ENCODE results near the gene CSPG5.

DNA sequence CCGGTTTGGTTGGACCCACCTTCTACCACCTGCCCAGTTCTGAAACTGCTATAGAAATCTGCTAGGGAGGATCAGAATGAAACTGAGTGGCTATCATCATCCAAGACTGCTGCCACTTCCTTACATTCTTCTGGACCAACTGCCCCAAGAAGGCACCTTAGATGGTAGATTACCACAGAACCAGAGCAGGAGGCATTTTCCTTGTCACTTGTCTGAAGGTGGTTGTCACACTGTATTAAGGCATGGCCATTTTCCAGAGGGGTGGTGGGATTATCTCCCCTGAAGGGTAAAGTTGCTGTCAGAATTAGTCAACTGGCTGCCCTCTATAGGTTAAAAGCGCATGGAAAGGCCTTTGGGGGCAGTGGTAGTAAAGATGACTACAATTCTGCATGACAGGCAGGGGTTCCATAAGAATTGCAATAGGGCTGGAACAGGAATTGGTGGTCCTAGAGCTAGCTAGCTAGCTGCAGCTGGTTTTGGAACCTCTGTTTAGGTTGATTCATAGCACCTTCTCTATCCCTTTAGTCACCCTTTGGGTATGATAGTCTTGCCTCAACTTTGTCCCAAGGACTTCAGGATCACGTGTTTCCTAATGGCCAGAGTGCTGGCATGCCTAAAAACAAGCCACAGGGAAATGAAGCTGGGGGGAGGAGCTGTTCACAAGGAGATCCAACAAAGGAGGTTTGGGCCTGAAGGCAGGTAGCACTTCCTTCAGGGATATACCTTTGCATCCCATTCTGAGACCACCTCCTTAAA lies 4.8 kb upstream of the CSPG5 start:
- TF ChIP-seq EZH2 (IDR thresholded peaks at IDR 0.05; ENCODE audit: low read length), result no peak
- TF ChIP-seq, protein P1, sequence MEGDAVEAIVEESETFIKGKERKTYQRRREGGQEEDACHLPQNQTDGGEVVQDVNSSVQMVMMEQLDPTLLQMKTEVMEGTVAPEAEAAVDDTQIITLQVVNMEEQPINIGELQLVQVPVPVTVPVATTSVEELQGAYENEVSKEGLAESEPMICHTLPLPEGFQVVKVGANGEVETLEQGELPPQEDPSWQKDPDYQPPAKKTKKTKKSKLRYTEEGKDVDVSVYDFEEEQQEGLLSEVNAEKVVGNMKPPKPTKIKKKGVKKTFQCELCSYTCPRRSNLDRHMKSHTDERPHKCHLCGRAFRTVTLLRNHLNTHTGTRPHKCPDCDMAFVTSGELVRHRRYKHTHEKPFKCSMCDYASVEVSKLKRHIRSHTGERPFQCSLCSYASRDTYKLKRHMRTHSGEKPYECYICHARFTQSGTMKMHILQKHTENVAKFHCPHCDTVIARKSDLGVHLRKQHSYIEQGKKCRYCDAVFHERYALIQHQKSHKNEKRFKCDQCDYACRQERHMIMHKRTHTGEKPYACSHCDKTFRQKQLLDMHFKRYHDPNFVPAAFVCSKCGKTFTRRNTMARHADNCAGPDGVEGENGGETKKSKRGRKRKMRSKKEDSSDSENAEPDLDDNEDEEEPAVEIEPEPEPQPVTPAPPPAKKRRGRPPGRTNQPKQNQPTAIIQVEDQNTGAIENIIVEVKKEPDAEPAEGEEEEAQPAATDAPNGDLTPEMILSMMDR (optimal IDR thresholded peaks at IDR 0.05 in 1 of 3, IDR thresholded peaks at IDR 0.05 in 1 of 3, conservative IDR thresholded peaks at IDR 0.05 in 1 of 3; ENCODE audit: extremely low read depth in 1 of 3, insufficient read depth in 2 of 3, low read length in 3 of 3), result no peak
